H1 (cell line): ENCODE data around the gene FAR2. TPM values are rescaled to one million over a fixed set of nuclear protein-coding genes. Genes with fewer than 3 reads are reported as not detected.

Experiments used
- CTCF ChIA-PET: fragments of 300-600 bp; sonication (Branson Sonifier 250); formaldehyde crosslinking; loops from one replicate; lab custom pipeline; 2021; ENCODE audit not compliant: partially characterized antibody; lab: Charles Lee
- POLR2A ChIA-PET: fragments of 300-600 bp; sonication (Branson Sonifier 250); formaldehyde crosslinking; loops from one replicate; lab custom pipeline; 2021; ENCODE audit warnings: inconsistent platforms; ENCODE audit not compliant: partially characterized antibody; lab: Charles Lee
- DNase-seq, 2 experiments: peaks; one replicate each; pipeline versions ENCODE4 v3.0.0 to v3.0.0-alpha.2; 2010 to 2022; ENCODE audit warnings: low spot score in 2 of 2, low read depth in 1 of 2, mixed read lengths in 1 of 2
- FAIRE-seq: peaks from 2 replicates; lab custom pipeline; 2011; peaks lifted over from hg19 to GRCh38; lab: Jason Lieb, UNC
- H2AFZ ChIP-seq: 2 replicates; pipeline ENCODE4 v1.8.1; 2012; ENCODE audit warnings: low read length, inconsistent platforms
- H2AK5ac ChIP-seq: 2 replicates; pipeline ENCODE4 v1.6.1; 2013; ENCODE audit warnings: low read depth, low read length
- H2BK120ac ChIP-seq: replicated peaks from 2 replicates; pipeline ENCODE3; 2013; ENCODE audit warnings: low read depth, low read length, inconsistent platforms
- H2BK12ac ChIP-seq: 2 replicates; pipeline ENCODE4 v1.6.1; 2013; ENCODE audit warnings: low read depth, low read length
- H2BK15ac ChIP-seq: 2 replicates; pipeline ENCODE4 v1.6.1; 2013; ENCODE audit warnings: low read length
- H2BK20ac ChIP-seq: 2 replicates; pipeline ENCODE4 v1.6.1; 2013; ENCODE audit warnings: low read length
- H2BK5ac ChIP-seq: 2 replicates; pipeline ENCODE4 v1.6.1; 2013; ENCODE audit warnings: low read depth, low read length
- H3K14ac ChIP-seq: 2 replicates; pipeline ENCODE4 v1.6.1; 2013; ENCODE audit warnings: inconsistent platforms; ENCODE audit not compliant: insufficient read length
- H3K18ac ChIP-seq: 2 replicates; pipeline ENCODE4 v1.6.1; 2013; ENCODE audit warnings: low read length; ENCODE audit errors: extremely low read depth
- H3K23ac ChIP-seq: 2 replicates; pipeline ENCODE4 v1.6.1; 2013; ENCODE audit warnings: inconsistent platforms; ENCODE audit not compliant: insufficient read length
- H3K23me2 ChIP-seq: 2 replicates; pipeline ENCODE4 v1.6.1; 2013; ENCODE audit warnings: low read depth, low read length
- H3K27ac ChIP-seq: 2 replicates; pipeline ENCODE4 v1.6.1; 2011; ENCODE audit warnings: low read depth, low read length, inconsistent platforms
- H3K27me3 ChIP-seq, 4 experiments: replicated peaks in 1 of 4; 1 replicate in 1 of 4; 2 replicates in 3 of 4; pipeline versions ENCODE4 v1.6.1 to v1.8.1; 2011 to 2013; ENCODE audit warnings: low read length in 3 of 4, mild to moderate bottlenecking in 3 of 4, inconsistent platforms in 2 of 4, mixed read lengths in 2 of 4, moderate library complexity in 1 of 4; ENCODE audit not compliant: control insufficient read depth in 3 of 4, insufficient read depth in 3 of 4; ENCODE audit errors: extremely low read depth in 1 of 4
- H3K36me3 ChIP-seq, 4 experiments: 2 replicates each; pipeline versions ENCODE4 v1.6.1 to v1.8.1; 2011 to 2013; ENCODE audit warnings: mild to moderate bottlenecking in 4 of 4, low read length in 3 of 4, moderate library complexity in 2 of 4, control low read depth in 1 of 4, inconsistent platforms in 1 of 4; ENCODE audit not compliant: insufficient read depth in 4 of 4, control insufficient read depth in 2 of 4
- H3K4ac ChIP-seq: replicated peaks from 2 replicates; pipeline ENCODE3; 2013; ENCODE audit warnings: low read length, low read depth, mixed read lengths, inconsistent platforms; ENCODE audit not compliant: insufficient read length
- H3K4me1 ChIP-seq, 4 experiments: replicated peaks in 1 of 4; 1 replicate in 1 of 4; 2 replicates in 3 of 4; pipeline versions ENCODE4 v1.6.1 to v1.8.1; 2011 to 2013; ENCODE audit warnings: low read length in 3 of 4, inconsistent platforms in 2 of 4, mixed read lengths in 1 of 4; ENCODE audit not compliant: insufficient read depth in 4 of 4, control insufficient read depth in 3 of 4
- H3K4me2 ChIP-seq, 2 experiments: 2 replicates each; pipeline versions ENCODE4 v1.6.1 to v1.8.1; 2011 to 2013; ENCODE audit warnings: low read depth in 2 of 2, low read length in 2 of 2, control low read depth in 1 of 2, inconsistent platforms in 1 of 2, mild to moderate bottlenecking in 1 of 2; ENCODE audit not compliant: insufficient read depth in 1 of 2
- H3K4me3 ChIP-seq, 4 experiments: fragments of 200-600, 300-600 bp in 1 of 4; sonication (generic), shearing (Covaris generic), sonication (Bioruptor Twin) in 1 of 4; 2 replicates each; pipeline versions ENCODE4 v1.5.1 to v1.8.1; 2011 to 2016; ENCODE audit warnings: low read length in 4 of 4, low read depth in 3 of 4, control low read depth in 2 of 4, inconsistent platforms in 2 of 4, mild to moderate bottlenecking in 2 of 4, mixed read lengths in 1 of 4, moderate library complexity in 1 of 4; ENCODE audit not compliant: insufficient read depth in 2 of 4; ENCODE audit errors: extremely low read depth in 1 of 4
- H3K56ac ChIP-seq: replicated peaks from 2 replicates; pipeline ENCODE3; 2013; ENCODE audit warnings: low read depth, mild to moderate bottlenecking, mixed read lengths, low read length, inconsistent platforms; ENCODE audit not compliant: insufficient read length
- H3K79me1 ChIP-seq: 2 replicates; pipeline ENCODE4 v1.6.1; 2013; ENCODE audit warnings: low read depth, low read length, control low read depth
- H3K79me2 ChIP-seq, 2 experiments: 2 replicates each; pipeline versions ENCODE4 v1.6.1 to v1.8.1; 2012 to 2013; ENCODE audit warnings: low read length in 2 of 2, mild to moderate bottlenecking in 2 of 2, inconsistent platforms in 1 of 2; ENCODE audit not compliant: insufficient read depth in 2 of 2, control insufficient read depth in 1 of 2
- H3K9ac ChIP-seq, 4 experiments: replicated peaks in 1 of 4; 1 replicate in 1 of 4; 2 replicates in 3 of 4; pipeline versions ENCODE4 v1.6.1 to v1.8.1; 2011 to 2013; ENCODE audit warnings: low read depth in 3 of 4, low read length in 3 of 4, control low read depth in 2 of 4, mild to moderate bottlenecking in 2 of 4, moderate library complexity in 2 of 4, inconsistent platforms in 1 of 4; ENCODE audit errors: extremely low read depth in 1 of 4
- H3K9me3 ChIP-seq, 2 experiments: 2 replicates each; pipeline versions ENCODE4 v1.6.1 to v1.8.1; 2012 to 2013; ENCODE audit warnings: mild to moderate bottlenecking in 2 of 2, moderate library complexity in 2 of 2, control low read depth in 1 of 2, inconsistent platforms in 1 of 2, low read depth in 1 of 2, low read length in 1 of 2, mixed read lengths in 1 of 2; ENCODE audit not compliant: insufficient read depth in 2 of 2
- H4K20me1 ChIP-seq, 2 experiments: replicated peaks in 1 of 2; 2 replicates each; pipeline versions ENCODE3 to v1.8.1; 2011 to 2013; ENCODE audit warnings: inconsistent platforms in 2 of 2, low read length in 2 of 2, mild to moderate bottlenecking in 1 of 2; ENCODE audit not compliant: insufficient read depth in 2 of 2, control insufficient read depth in 1 of 2
- H4K5ac ChIP-seq: 2 replicates; pipeline ENCODE4 v1.6.1; 2013; ENCODE audit warnings: low read length, low read depth, mixed read lengths, inconsistent platforms; ENCODE audit not compliant: insufficient read length
- H4K8ac ChIP-seq: 2 replicates; pipeline ENCODE4 v1.8.0; 2013; ENCODE audit warnings: mild to moderate bottlenecking, moderate library complexity, low read length, inconsistent platforms; ENCODE audit not compliant: insufficient read depth; ENCODE audit errors: extremely low read depth
- H4K91ac ChIP-seq: replicated peaks from 2 replicates; pipeline ENCODE3; 2013; ENCODE audit warnings: low read length, mixed read lengths, inconsistent platforms; ENCODE audit not compliant: insufficient read length
- CEBPB ChIP-seq: IDR thresholded peaks from 2 replicates; pipeline ENCODE4 v1.6.1; 2012; ENCODE audit warnings: low read depth, low read length
- CHD1 ChIP-seq: IDR thresholded peaks from 2 replicates; pipeline ENCODE4 v1.6.1; 2012; ENCODE audit warnings: low read depth, low read length, improper control_type of control experiment
- WGBS, 2 experiments: shearing (Covaris generic) in 1 of 2; methylation state at CpG; one replicate each; pipeline versions ENCODE4 v1.1.6 to v1.1.7; 2013 to 2015; ENCODE audit warnings: low lambda C conversion rate in 2 of 2, mixed read lengths in 2 of 2, inconsistent platforms in 1 of 2, low coverage in 1 of 2, missing lambda C conversion rate in 1 of 2; ENCODE audit not compliant: insufficient replicate concordance in 2 of 2, insufficient coverage in 1 of 2, insufficient read length in 1 of 2; ENCODE audit errors: extremely low coverage in 1 of 2, missing lambda C conversion rate in 1 of 2; 5-methylcytosine and 5-hydroxymethylcytosine counted together
- polyA plus RNA-seq, 7 experiments: library from polyadenylated mRNA; depleted of rRNA in 3 of 7; stranded (reverse) in 5 of 7; unstranded in 2 of 7; fragments of >200 nt in 5 of 7; fragments of 200-250 nt in 2 of 7; gene quantifications; 1 replicate in 5 of 7; 2 replicates in 1 of 7; 4 replicates in 1 of 7; pipeline versions ENCODE4 v1.2.1 to v1.2.3, GENCODE V29; 2011 to 2013; ENCODE audit warnings: missing spikeins in 2 of 7, mixed read lengths in 2 of 7
- total RNA-seq: library from RNA; stranded (reverse); fragmentation: NEBNext Ultra II Directional; extraction: Animal tissue kit (Norgen Biotek cat#: 25700); gene quantifications from 2 replicates; pipeline ENCODE4 v1.2.1, GENCODE V29; 2021

FAR2 gene
- total and polyA plus RNA-seq, 2 of the 8 experiments (the other 6 are each of a cell fraction or from before 2014, with no cell fraction given): 24.0 to 24.1 TPM

DNA sequence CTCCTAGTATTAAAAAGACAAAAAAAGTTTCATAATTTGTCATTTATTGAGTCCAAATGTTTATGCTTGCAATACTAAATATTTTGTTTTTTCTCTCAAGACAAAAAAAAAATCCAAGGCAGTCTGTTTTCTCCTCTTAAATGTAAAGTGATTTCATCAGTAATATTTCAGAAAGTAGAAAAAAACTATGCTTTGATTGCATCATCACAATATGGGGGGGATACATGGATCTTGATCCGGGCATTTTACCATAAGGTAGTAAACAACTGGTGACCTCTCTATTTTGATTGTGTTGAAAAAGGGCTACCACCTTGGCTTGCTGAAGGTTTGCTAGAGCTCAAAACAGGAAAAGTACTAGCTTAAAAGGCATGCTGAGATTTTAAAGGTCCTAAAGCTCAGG lies 188.2 kb downstream of the FAR2 start:
- ChIA-PET POLR2A (interaction anchor here (1.1 kb wide), 1 partner anchor 10 kb away, joined by 3 read pairs; no protein-coding TSS in a partner anchor), CTCF (interaction anchor here (0.9 to 1.7 kb wide), 4 partner anchors 10 to 264 kb away, joined by 3 to 4 read pairs (median 3); no protein-coding TSS in a partner anchor)

More for the DNA sequence above, 188.2 kb downstream of the FAR2 start:
- no peak overlapping the region for H2AFZ ChIP-seq
- no peaks in the 10 kb centered on the region for H3K27me3 ChIP-seq
- H3K27ac ChIP-seq: no peak overlapping the region
- H3K23ac ChIP-seq: no peak overlapping the region
- no peak overlapping the region for H3K4ac ChIP-seq
- H3K18ac ChIP-seq: no peak overlapping the region
- no peak overlapping the region for H2BK15ac ChIP-seq
- no peaks in the 10 kb centered on the region for H3K23me2 ChIP-seq
- H4K8ac ChIP-seq: no peak overlapping the region
- TF ChIP-seq CEBPB (peak; percentile 61; the same call in 1 of the 2 replicates), CHD1 (no peak)
- TF ChIP-seq, all 59 proteins: peak for 1
- peaks cover 0 to 10% (median 2%) of the 10 kb centered on the region in 4 experiments; a peak in 3 of 8 replicates for H3K36me3 ChIP-seq
- no peak overlapping the region for H2BK20ac ChIP-seq
- no peaks in the 10 kb centered on the region for H4K20me1 ChIP-seq
- H3K4me3 ChIP-seq: no peak overlapping the region
- H3K9ac ChIP-seq: no peak overlapping the region
- no peak overlapping the region for H3K4me2 ChIP-seq
- H2BK120ac ChIP-seq: no peak overlapping the region
- no peak for FAIRE-seq
- no peak overlapping the region for H3K56ac ChIP-seq
- no peak overlapping the region for H4K5ac ChIP-seq
- no peaks in the 10 kb centered on the region for H3K9me3 ChIP-seq
- H2BK5ac ChIP-seq: no peak overlapping the region
- no peaks in the 10 kb centered on the region for H3K79me2 ChIP-seq
- H4K91ac ChIP-seq: no peak overlapping the region
- H3K4me1 ChIP-seq: no peaks in the 10 kb centered on the region
- no peak overlapping the region for H2BK12ac ChIP-seq
- no peak overlapping the region for H3K14ac ChIP-seq
- no peaks in the 10 kb centered on the region for H3K79me1 ChIP-seq
- H2AK5ac ChIP-seq: no peak overlapping the region
- WGBS, 2 experiments: 92% methylated on average over 1 of the region's 1 CpG; no CpG with 5 or more reads in 1 of the 2 experiments
- no peak for DNase-seq
